Duodenal mucosa (tissue), 2 donors: ENCODE data around the gene TPPP2.

Source experiments
- H3K27ac ChIP-seq: one replicate; pipeline ENCODE4 v1.7.0; 2013; ENCODE audit warnings: low read depth, low read length
- H3K27me3 ChIP-seq, 2 donors: one replicate each; pipeline ENCODE4 v1.7.0; 2013; ENCODE audit warnings: low read length in 2 of 2, control low read depth in 1 of 2; ENCODE audit not compliant: insufficient read depth in 2 of 2, control insufficient read depth in 1 of 2
- H3K36me3 ChIP-seq, 2 donors: one replicate each; pipeline ENCODE4 v1.7.0; 2013; ENCODE audit warnings: low read length in 2 of 2, control low read depth in 1 of 2; ENCODE audit not compliant: insufficient read depth in 2 of 2, control insufficient read depth in 1 of 2
- H3K4me1 ChIP-seq, 2 donors: one replicate each; pipeline ENCODE4 v1.7.0; 2013; ENCODE audit warnings: low read length in 2 of 2, control low read depth in 1 of 2; ENCODE audit not compliant: insufficient read depth in 2 of 2, control insufficient read depth in 1 of 2
- H3K4me3 ChIP-seq, 2 donors: one replicate each; pipeline ENCODE4 v1.7.0; 2013; ENCODE audit warnings: low read length in 2 of 2, low read depth in 1 of 2
- H3K9ac ChIP-seq, 2 donors: one replicate each; pipeline ENCODE4 v1.7.0; 2013; ENCODE audit warnings: low read length in 2 of 2, low read depth in 1 of 2
- H3K9me3 ChIP-seq, 2 donors: one replicate each; pipeline ENCODE4 v1.7.0; 2013; ENCODE audit warnings: low read length in 2 of 2, control low read depth in 1 of 2; ENCODE audit not compliant: control insufficient read depth in 1 of 2

The TPPP2 gene

DNA sequence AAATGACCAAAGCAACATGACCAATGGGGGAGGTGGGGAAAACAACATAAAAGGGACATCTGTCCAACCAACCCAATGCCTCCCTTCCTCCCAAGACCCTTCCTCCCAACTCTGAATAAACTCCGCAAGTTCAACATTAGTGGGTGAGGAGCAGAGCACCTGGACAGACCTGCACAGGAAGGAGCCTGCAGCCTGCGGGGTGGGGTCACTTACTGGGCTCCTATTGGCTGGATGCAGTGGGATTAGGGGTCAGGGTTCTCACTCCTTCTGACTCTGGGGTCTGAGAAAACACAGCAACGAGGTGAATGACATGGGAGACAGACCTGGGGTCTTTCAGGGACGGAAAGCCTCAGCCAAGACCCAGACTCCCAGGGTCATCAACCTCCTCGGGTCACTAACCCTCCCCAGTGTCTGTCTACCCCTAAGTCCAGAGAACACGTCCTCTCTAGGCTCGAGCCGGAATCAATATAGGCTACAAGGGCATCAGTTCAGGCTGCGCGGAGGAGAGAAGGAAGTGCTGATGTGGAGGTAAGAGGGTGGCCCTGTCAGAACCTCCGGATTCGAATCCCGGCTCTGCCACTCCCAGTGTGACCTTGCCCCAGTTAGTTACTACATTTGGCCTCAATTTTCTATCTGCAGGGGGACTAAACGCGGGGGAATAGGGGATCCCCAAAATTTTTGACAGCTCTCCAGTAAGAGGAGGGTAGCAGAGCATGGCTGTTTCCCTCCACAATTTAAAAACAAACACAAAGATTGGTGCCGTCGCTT is 6.0 kb upstream of the TPPP2 start:
- H3K36me3 ChIP-seq, result peaks cover 10 to 28% of the 10 kb centered on the region in 2 donors
- no peaks in the 10 kb centered on the region for H3K27me3 ChIP-seq
- peak overlapping the region; percentile 81 to 95 for H3K9ac ChIP-seq
- peak overlapping the region; percentile 13 for H3K27ac ChIP-seq
- no peaks in the 10 kb centered on the region for H3K9me3 ChIP-seq
- peak overlapping the region; percentile 67 to 89 for H3K4me3 ChIP-seq
- H3K4me1 ChIP-seq, result peaks cover 19 to 20% of the 10 kb centered on the region in 2 donors

- Histone ChIP-seq H3K4me1 (peaks cover 19 to 20% of the 10 kb centered on the region in 2 donors), H3K4me3 (peak within 1 kb of the TSS; percentile 82 to 89), H3K36me3 (peaks cover 5 to 22% of the 10 kb centered on the region in 2 donors), H3K27me3 (no peaks in the 10 kb centered on the region), H3K27ac (peak within 1 kb of the TSS; percentile 50), H3K9ac (peak within 1 kb of the TSS; percentile 81 to 95), H3K9me3 (no peaks in the 10 kb centered on the region)
Observed at GRCh38 chr14:21024585-21025370, 5.2 kb upstream of the TPPP2 start, which contains the start of gene NDRG2. NDRG2 (minus strand) TSS chr14:21025061; CDS start chr14:21023315, 1,746 bp downstream.

- Histone ChIP-seq H3K4me3 (peak overlapping the region; percentile 82 to 89), H3K36me3 (peaks cover 0 to 16% of the 10 kb centered on the region in 2 donors), H3K4me1 (peaks cover 19 to 20% of the 10 kb centered on the region in 2 donors), H3K27me3 (no peaks in the 10 kb centered on the region), H3K9ac (peak overlapping the region; percentile 66 to 69), H3K27ac (peak overlapping the region; percentile 50), H3K9me3 (no peaks in the 10 kb centered on the region)
Observed at GRCh38 chr14:21025371-21026273, 4.4 kb upstream of the TPPP2 start.

- Histone ChIP-seq H3K36me3 (peaks cover 0 to 8% of the 10 kb centered on the region in 2 donors), H3K27ac (no peak overlapping the region), H3K4me3 (no peak overlapping the region), H3K4me1 (peaks cover 19 to 20% of the 10 kb centered on the region in 2 donors), H3K9me3 (no peaks in the 10 kb centered on the region), H3K27me3 (no peaks in the 10 kb centered on the region), H3K9ac (no peak overlapping the region)
Observed at GRCh38 chr14:21026274-21026987, 3.6 kb upstream of the TPPP2 start.

DNA sequence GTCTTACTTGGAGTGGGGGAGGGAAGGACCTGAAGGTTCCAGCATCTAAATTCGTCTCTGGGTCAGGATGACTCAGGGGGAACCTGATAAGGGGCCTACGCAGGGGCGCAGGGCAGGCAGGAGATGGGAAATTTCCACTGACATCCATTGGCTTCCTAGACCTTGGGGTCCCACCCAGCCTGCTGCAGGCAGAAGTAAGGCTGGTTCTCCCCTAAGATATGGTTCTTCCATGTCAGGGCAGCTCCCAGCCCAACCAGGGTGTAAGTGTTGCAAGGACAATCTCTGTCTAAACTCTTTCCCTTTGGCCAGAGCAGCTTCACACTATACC is 3.1 kb upstream of the TPPP2 start:
- H3K27me3 ChIP-seq, result no peaks in the 10 kb centered on the region
- H3K27ac ChIP-seq, result no peak overlapping the region
- H3K9me3 ChIP-seq, result no peaks in the 10 kb centered on the region
- peaks cover 0 to 3% of the 10 kb centered on the region in 2 donors for H3K36me3 ChIP-seq
- no peak overlapping the region for H3K4me3 ChIP-seq
- H3K9ac ChIP-seq, result no peak overlapping the region
- H3K4me1 ChIP-seq, result peaks cover 19 to 20% of the 10 kb centered on the region in 2 donors

DNA sequence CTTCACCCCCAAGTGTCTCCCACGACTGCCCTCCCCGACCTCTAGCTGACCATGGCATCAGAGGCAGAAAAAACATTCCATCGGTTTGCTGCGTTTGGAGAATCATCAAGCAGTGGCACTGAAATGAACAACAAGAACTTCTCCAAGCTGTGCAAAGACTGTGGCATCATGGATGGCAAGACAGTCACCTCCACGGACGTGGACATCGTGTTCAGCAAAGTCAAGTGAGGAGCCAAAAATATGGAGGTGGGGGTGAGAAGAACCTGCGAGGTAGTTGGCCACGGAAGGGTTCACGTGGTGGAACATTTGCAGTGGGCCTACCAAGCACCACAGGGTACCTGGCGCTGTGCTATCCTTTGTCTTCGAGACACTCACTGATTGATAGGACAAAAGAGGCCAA is 514 bp downstream of the TPPP2 start:
- Histone ChIP-seq H3K36me3 (no peaks in the 10 kb centered on the region), H3K4me3 (no peak overlapping the region), H3K9me3 (no peaks in the 10 kb centered on the region), H3K4me1 (no peaks in the 10 kb centered on the region), H3K9ac (no peak overlapping the region), H3K27me3 (no peaks in the 10 kb centered on the region), H3K27ac (no peak overlapping the region)

DNA sequence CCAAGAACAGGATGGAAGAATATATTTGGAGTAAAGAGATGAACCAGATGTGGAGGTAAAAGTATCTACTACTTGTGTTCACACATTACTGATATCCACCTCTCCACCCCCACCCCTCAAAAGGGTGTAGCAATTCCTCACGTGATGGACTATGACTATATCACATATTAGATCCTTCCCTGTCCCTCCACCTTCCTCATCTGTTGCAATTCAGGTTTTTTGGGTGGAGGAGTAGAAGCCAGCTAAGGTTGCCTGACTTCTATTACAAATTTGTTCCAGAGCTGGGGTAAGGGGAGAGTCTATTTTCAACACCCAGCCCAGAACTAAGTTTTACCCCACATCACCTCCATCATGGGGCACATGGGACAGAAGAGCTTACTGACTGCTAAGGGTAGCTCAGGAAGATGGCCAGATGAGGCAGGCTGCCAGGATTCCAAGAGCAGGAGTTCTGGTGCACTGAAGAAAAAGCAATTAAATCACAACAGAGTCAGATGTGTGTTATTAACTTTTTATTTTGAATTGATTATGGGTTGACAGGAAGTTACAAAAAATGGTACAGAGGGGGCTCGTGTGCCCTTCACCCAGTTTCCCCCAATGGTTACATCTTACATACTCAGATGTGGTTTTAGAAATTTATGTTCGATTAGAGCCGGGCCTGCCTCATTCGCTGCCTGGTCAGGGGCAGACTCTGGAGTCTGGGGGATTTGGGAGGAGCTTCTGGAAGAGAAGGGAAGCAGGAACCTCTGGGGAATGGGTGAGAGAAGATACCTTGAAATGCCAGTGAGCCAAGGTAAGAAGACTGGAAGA is 2.5 kb downstream of the TPPP2 start:
- no peak overlapping the region for H3K27ac ChIP-seq
- no peaks in the 10 kb centered on the region for H3K4me1 ChIP-seq
- H3K9ac ChIP-seq, result no peak overlapping the region
- H3K9me3 ChIP-seq, result no peaks in the 10 kb centered on the region
- no peak overlapping the region for H3K4me3 ChIP-seq
- H3K27me3 ChIP-seq, result no peaks in the 10 kb centered on the region
- H3K36me3 ChIP-seq, result no peaks in the 10 kb centered on the region

DNA sequence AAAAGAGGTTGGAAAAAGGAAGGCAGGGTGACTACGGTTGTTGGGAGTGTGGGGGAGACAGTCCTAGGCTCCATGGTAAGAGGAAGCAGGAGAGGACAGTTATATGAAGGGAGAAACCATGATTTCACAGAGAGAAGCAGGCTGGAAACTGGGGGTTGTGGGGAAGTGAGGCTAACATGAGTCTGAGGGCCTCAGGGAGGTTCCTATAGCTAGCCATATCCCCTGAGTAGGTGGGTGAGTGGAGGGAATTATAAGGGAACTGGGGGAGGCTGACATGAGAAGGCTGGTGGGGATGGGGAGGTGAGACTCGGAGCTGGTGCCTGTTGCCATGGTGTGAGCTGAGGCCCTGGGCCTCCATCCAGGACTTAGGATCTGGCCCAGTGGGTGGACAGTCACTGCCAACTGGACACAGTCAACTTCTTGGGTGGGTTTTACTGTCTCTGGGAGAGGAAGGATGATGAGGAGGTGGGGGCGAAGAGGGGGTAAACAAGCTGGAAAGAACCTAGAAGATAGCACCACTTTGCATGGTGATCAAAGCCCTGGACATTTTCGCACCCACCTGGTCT is 3.2 kb downstream of the TPPP2 start:
- Histone ChIP-seq H3K27me3 (no peaks in the 10 kb centered on the region), H3K9ac (no peak overlapping the region), H3K4me3 (no peak overlapping the region), H3K27ac (no peak overlapping the region), H3K9me3 (no peaks in the 10 kb centered on the region), H3K4me1 (peaks cover 5% of the 10 kb centered on the region in 2 donors), H3K36me3 (no peaks in the 10 kb centered on the region)

- H3K36me3 ChIP-seq, result no peaks in the 10 kb centered on the region
- no peak within 1 kb of the TSS for H3K27ac ChIP-seq
- H3K9me3 ChIP-seq, result no peaks in the 10 kb centered on the region
- H3K4me1 ChIP-seq, result peaks cover 20% of the 10 kb centered on the region in 2 donors
- no peaks in the 10 kb centered on the region for H3K27me3 ChIP-seq
- no peak within 1 kb of the TSS for H3K9ac ChIP-seq
- no peak within 1 kb of the TSS for H3K4me3 ChIP-seq
Observed at GRCh38 chr14:21034707-21035106, 4.7 kb downstream of the TPPP2 start, which contains the start of gene RNASE13. RNASE13 (minus strand) TSS chr14:21034807; CDS start chr14:21034288, 519 bp downstream.
